Mononuclear cell (primary cell): Measurements from ENCODE around the gene TUBGCP2. TPM values are rescaled to one million over a fixed set of nuclear protein-coding genes. Genes with fewer than 3 reads are reported as not detected.

Experiments
- H3K27me3 ChIP-seq: 2 replicates; pipeline ENCODE4 v1.6.0; 2011; ENCODE audit warnings: low read length, control low read depth; ENCODE audit not compliant: insufficient read depth
- H3K4me1 ChIP-seq: 2 replicates; pipeline ENCODE4 v1.5.1; 2011; ENCODE audit warnings: mild to moderate bottlenecking, low read length, control low read depth; ENCODE audit not compliant: insufficient read depth
- H3K4me3 ChIP-seq: 2 replicates; pipeline ENCODE4 v1.5.1; 2011; ENCODE audit warnings: mild to moderate bottlenecking, low read length, moderate library complexity
- H3K9me3 ChIP-seq: 2 replicates; pipeline ENCODE4 v1.5.1; 2011; ENCODE audit warnings: low read depth, mild to moderate bottlenecking, control low read depth, low read length
- total RNA-seq: library from RNA; depleted of rRNA; stranded (reverse); fragments of >200 nt; gene quantifications from one replicate; pipeline ENCODE4 v1.2.3, GENCODE V29; 2012

TUBGCP2 gene
- total RNA-seq, 1 donor = 54.9 TPM

DNA sequence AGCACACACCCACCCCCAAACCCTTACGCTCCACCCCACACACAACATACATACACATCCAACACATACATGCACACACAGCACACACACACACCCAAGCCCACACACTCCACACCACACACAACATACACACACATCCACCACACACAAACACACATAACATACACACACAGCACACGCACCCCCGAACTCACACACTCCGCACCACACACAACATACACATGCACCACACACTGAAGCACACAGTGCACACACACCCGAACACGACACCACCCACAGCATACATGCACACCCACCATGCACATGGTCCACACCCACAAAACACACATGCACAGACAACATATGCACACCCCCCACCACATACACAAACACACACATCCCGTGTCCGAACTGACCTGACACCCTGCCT is 40.5 kb upstream of the TUBGCP2 start:
- Histone ChIP-seq H3K4me1 (no peaks in the 10 kb centered on the region), H3K27me3 (peaks cover 2% of the 10 kb centered on the region), H3K9me3 (no peaks in the 10 kb centered on the region), H3K4me3 (no peak overlapping the region)

DNA sequence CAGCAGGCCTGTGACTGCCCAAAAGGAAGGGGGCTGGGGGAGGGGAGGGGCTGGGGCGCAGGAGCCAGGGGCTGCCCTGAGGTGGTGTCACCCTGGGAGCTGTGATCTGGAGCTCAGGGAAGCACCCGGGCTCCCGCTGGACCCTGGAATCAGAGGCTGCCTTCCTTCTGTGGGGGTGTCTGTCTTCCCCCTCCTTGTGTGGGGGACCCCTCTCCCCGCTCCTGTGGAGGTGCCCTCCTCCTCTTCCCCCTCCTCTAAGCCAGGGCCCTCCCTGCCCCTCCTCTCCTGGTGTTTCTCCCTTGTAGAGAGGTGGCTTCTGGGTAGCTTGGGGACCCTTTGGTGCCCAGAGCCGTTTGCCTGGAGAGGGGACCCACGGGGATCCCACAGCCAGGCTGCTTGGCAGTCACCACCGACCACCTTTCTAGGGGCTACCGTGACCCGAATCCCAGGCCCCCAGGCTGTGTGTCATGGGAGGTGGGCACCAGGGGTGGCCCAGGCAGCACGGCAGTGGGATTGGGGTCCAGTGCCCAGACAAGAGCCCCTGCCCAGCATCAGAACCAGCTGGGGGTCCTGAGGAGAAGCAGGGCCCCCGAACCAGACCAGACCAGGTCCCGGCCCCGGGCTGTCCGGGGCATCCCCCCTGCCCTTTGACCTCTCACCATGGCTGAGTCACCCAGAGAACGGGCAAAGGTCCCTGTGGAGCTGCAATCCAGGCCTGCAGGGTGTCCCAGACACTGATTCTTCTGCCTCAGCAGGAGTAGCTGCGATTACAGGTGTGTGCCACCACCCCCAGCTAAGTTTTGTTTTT is 39.2 kb upstream of the TUBGCP2 start:
- no peaks in the 10 kb centered on the region for H3K9me3 ChIP-seq
- no peaks in the 10 kb centered on the region for H3K4me1 ChIP-seq
- peaks cover 5% of the 10 kb centered on the region for H3K27me3 ChIP-seq
- no peak overlapping the region for H3K4me3 ChIP-seq

DNA sequence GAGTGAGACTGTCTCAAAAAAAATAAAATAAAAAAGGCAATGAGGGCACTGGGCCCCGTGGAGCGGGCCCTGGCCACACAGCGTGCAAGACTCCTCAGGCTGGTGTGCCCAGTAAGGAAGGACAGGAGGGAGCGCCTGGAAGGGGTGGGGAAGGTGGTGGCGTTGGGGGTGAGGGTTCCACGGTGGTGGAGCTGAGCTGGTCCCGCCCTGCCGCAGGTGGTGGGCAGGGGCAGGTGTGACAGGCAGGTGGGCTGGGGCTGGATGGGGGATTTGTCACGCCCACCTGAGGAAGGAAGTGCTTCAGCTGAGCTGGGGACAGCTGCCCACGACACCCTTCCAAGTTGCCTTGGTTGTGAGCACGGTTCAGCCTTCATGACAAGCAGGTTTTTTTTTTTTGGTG is 37.7 kb upstream of the TUBGCP2 start:
- Histone ChIP-seq H3K4me3 (no peak overlapping the region), H3K4me1 (no peaks in the 10 kb centered on the region), H3K27me3 (peaks cover 5% of the 10 kb centered on the region), H3K9me3 (no peaks in the 10 kb centered on the region)

DNA sequence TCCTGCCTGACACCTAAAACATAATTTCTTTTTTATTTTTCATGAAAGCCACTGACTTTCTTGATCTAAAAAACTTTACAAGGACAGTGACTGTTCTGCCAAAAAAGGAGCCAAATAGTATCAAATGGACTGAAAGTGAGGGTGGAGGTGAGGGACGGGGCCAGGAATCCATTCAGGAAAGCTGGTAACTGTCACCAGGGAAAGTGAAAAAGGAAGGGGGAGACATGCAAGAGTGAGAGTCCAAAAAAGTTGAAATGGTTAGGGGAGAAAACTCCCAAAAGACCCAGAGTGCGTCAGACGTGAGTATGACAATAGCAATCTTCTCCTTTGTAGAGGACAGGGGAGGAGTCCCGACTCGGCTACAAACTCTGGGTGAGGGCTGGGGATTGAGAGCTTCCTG is 35.6 kb upstream of the TUBGCP2 start:
- Histone ChIP-seq H3K4me3 (no peak overlapping the region), H3K4me1 (no peaks in the 10 kb centered on the region), H3K27me3 (peaks cover 5% of the 10 kb centered on the region), H3K9me3 (no peaks in the 10 kb centered on the region)

DNA sequence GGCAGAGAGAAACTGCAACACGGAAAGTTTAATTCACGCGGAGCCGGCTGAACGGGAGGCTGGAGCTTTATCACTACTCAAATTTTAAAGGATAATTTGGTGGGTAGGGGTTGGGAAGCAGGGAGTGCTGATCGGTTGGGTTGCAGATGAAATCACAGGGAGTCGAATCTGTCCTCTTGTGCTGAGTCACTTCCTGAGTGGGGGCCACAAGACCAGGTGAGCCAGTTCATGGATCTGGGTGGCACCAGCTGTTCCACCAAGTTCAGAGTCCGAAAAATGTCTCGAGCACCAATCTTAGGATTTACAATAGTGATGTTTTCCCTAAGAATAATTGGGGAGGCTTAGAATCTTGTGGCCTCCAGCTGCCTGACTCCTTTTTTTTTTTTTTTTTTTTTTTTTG is 34.9 kb upstream of the TUBGCP2 start:
- Histone ChIP-seq H3K4me1 (no peaks in the 10 kb centered on the region), H3K4me3 (no peak overlapping the region), H3K27me3 (peaks cover 6% of the 10 kb centered on the region), H3K9me3 (no peaks in the 10 kb centered on the region)

DNA sequence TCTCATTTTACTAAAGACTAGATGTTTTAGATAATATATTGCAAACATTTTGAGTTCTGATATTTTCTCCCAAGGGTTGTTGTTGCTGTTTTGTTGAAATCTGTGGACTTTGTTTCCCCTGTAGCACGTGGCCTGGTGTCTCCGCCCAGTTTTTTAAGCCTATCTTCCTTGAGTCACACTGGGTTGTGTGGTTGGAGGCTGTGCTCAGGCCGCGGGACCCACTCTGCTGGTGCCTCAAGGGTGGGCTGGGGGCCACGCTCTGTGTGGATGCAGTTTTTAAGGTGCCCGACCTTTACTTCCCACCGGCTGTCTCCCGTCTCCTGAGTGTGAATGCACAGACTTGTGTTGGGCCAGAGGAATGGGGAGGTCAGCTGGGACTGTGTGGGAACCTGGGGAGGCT is 34.3 kb upstream of the TUBGCP2 start:
- Histone ChIP-seq H3K4me3 (no peak overlapping the region), H3K9me3 (no peaks in the 10 kb centered on the region), H3K4me1 (no peaks in the 10 kb centered on the region), H3K27me3 (peaks cover 11% of the 10 kb centered on the region)

DNA sequence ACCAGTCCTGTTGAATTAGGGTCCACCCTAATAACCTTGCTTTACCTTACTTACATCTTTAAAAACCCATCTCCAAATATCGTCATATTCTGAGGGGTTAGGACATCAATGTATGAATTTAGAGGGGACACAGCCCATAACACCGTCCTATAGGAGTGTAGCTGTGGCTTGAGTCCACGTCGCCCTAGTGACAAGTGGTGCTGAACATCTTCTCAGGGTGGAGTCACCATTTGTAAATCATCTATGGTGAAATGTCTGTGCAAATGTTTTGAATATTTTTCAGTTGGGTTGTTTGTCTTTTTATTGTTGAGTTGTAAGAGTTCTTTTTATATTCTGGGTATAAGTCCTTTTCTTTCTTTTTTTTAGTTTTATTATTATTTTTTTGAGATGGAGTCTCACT is 33.3 kb upstream of the TUBGCP2 start:
- Histone ChIP-seq H3K4me1 (peaks cover 9% of the 10 kb centered on the region), H3K4me3 (no peak overlapping the region), H3K9me3 (no peaks in the 10 kb centered on the region), H3K27me3 (peaks cover 20% of the 10 kb centered on the region)

DNA sequence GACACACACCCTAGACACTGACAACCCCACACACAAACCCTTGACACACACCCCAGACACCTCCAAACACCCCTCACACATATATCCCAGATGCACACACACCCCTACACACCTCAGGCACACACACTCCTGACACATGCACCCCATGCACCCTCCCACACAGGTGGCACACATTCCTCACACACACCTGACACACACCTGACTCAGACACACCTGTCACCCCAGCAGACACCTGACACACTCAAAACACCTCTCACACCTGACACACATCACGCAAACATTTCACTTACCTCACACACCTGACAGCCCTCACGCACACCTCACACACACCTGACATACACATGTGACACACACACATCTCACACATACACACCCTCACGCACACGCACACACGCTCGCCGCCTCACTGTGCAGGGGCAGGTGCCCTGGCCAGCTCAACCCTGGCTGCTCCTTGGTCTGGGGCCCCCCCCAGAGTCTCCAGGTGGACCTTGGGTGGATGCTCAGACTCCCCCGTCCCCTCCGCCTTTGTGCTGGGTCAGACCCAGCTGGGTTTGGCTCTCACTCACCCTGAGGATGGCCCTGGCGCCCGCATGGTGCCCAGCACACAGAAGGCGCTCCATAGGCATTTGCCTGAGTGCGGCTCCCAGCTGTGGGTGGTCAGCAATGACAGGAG is 31.2 kb upstream of the TUBGCP2 start:
- H3K9me3 ChIP-seq = no peaks in the 10 kb centered on the region
- H3K27me3 ChIP-seq = peaks cover 27% of the 10 kb centered on the region
- peaks cover 22% of the 10 kb centered on the region for H3K4me1 ChIP-seq
- no peak overlapping the region for H3K4me3 ChIP-seq

DNA sequence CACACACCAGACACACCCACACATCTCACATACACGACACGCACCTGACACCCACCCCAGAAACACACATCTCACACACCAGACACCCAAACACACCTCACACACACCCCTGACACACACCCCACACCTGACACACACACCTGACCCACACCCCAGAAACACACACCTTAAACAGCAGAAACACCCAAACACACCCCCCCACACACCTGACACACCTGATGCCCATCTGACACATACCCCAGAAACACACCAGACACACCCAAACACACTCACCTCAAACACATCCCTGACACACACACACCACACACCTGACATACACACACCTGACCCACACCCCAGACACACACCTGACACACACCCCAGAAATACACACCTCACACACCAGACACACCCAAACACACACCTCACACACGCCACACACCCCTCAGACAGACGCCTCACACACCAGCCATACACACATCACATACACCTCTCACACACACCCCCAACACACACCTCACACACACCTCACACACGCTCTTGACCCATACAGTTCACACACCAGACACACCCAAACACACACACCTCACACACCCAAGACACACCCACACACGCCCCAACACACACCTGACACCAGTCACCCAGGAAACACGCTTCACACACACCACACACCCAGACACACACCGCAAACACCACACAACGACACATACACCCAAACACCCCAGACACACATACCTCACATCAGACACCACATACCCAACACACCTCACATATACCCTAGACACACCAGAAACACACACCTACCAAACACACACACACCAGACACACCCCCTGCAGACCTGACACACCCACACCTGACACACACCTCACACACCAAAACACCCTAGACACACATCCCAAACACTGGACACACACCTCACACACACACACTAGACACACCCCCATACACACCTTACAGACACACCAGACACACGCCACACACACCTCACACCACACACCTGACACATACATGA is 29.7 kb upstream of the TUBGCP2 start:
- no peak overlapping the region for H3K4me3 ChIP-seq
- H3K27me3 ChIP-seq = peaks cover 27% of the 10 kb centered on the region
- H3K4me1 ChIP-seq = peaks cover 22% of the 10 kb centered on the region
- H3K9me3 ChIP-seq = no peaks in the 10 kb centered on the region

DNA sequence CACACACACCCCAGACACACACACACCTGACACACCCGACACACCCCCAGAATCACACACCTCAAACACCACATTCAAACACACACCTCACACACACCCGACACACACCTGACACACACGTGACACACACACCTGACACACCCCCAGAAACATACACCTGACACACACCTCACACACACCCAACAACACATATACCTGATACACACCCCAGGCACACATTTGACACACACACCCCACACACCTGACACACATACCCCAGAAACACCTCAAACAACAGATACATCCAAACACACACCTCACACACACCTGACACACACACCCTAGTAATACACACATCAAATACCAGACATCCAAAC is 28.7 kb upstream of the TUBGCP2 start:
- Histone ChIP-seq H3K9me3 (no peaks in the 10 kb centered on the region), H3K27me3 (peaks cover 24% of the 10 kb centered on the region), H3K4me3 (no peak overlapping the region), H3K4me1 (peaks cover 22% of the 10 kb centered on the region)

DNA sequence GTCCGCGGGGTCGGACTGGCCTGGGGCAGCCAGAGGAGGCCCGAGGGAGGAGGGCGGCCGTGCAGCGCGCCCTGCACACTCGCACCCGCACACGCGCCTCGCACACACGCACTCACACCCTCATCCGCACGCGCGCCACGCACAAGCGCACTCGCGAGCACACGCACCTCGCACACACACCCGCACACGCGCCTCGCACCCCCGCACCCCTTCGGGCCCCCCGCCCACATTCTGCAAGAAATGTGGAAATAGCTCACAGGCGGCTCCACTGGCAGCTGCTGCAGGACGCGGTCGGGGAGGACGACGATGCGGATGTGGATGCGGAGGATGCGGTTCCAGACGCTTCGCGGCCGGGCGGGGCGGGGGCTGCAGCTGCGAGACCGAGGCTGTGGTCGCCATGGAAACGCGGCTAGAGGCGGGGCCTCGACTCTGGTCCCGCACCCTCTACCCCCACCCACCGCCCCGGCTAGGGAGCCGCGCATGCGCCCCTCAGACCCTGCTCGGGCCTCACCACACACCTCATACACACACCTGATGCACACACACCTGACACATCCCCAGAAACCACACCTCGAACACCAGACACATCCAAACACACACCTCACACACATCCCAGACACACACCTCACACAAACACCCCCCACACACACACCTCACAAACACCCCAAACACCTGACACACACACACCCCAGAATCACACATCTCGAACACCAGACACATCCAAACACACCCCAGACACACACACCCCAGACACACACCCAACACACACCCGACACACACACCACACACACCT is 28.1 kb upstream of the TUBGCP2 start, which contains the start of gene CALY:
CALY (minus strand) TSS at position 320 of the 793 bp plus-strand sequence. CDS start 7,907 bp downstream, outside the sequence.
- H3K4me1 ChIP-seq = peaks cover 22% of the 10 kb centered on the region
- H3K9me3 ChIP-seq = no peaks in the 10 kb centered on the region
- peak within 1 kb of the TSS; percentile 12 for H3K4me3 ChIP-seq
- peaks cover 28% of the 10 kb centered on the region for H3K27me3 ChIP-seq

DNA sequence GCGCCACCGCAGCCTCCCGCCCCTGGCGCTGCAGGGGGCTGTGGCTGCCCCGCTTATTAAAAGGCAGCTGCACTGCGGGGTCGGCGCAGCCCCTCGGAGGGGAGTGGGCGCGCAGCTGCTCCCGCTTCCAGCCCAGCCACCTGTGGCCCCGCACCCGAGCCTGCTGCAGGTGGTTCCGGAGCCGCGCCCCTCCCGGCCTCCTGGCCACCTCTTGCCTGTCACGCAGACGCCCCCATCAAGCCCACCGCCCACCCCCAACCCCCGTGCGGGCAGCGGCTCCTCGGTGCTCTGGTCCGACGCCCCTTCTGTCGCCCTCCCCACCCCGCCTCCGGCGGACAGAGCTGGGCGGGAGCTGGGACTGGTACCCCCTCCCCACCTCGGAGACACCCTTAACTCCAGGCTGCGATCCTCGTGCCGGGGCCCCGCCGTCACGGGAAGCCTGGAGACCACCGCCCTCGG is 27.5 kb upstream of the TUBGCP2 start:
- H3K27me3 ChIP-seq = peaks cover 28% of the 10 kb centered on the region
- H3K4me3 ChIP-seq = peak overlapping the region; percentile 12
- H3K9me3 ChIP-seq = no peaks in the 10 kb centered on the region
- peaks cover 22% of the 10 kb centered on the region for H3K4me1 ChIP-seq

DNA sequence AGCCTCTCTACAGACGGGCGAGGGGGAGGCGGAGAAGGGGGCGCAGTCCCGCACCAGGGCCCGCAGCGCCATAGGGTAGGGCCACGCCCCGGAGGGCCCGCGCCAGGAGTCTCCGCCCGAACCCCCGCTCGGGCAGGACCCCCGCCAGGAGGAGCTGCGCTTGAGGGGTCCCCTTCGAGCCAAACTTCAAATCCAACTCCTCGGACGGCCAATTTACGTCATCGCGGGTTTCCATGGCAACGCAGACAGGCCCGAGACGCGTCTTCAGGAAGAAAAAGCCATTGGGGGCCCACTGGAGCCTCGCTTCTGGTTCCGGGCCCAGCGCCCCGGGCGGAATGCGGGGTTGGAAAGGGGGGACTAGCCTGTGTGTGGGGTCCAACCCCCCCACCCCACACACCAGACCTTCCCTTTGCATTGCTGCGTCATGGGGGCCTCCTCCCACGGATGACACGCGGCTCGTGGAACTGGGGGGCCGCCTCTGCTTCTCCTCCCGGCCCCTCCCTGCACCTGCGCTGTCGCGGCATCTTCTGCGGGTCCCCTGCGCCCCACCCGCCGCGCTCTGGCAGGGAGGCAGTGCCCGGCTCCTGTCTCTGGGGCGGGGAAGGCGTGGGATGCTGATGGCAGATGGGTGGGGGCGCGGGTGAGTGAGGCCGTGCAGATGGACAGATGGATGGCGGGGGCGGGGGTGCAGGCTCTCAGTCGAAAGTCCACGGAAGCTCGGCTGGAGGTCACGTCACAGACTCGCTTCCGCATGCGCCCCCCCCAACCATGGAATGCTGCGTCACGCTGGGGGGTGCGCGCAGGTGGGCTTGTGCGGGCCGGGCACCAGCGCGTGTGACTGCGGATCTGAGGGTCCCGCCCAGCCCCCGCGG is 26.8 kb upstream of the TUBGCP2 start:
- Histone ChIP-seq H3K27me3 (peaks cover 31% of the 10 kb centered on the region), H3K9me3 (no peaks in the 10 kb centered on the region), H3K4me1 (peaks cover 22% of the 10 kb centered on the region), H3K4me3 (peak overlapping the region; percentile 12)
